Activated naive CD4-positive, alpha-beta T cell treated with anti-CD3 and anti-CD28 coated beads, Interleukin-2, amount 50 U/mL, for 72 hours (primary cell): ENCODE data around the gene RRAGC. TPM values are rescaled to one million over a fixed set of nuclear protein-coding genes. Genes with fewer than 3 reads are reported as not detected.

Experiments
- ATAC-seq, 2 donors: fragments of 150-1000 bp; cut with Tn5 transposase; 2 replicates each; pipeline ENCODE4 v1.10.0; 2021; ENCODE audit warnings: mild to moderate bottlenecking in 2 of 2, moderate library complexity in 2 of 2
- DNase-seq, 2 donors: peaks; one replicate each; pipeline ENCODE4 v3.0.0; 2021 to 2022; ENCODE audit warnings: low spot score in 2 of 2
- H3K27ac Mint-ChIP-seq, 2 donors: one replicate each; pipeline ENCODE4 v1.8.0; 2022; ENCODE audit warnings: mild to moderate bottlenecking in 2 of 2, mixed read lengths in 2 of 2
- H3K36me3 Mint-ChIP-seq, 2 donors: one replicate each; pipeline ENCODE4 v1.8.0; 2022; ENCODE audit warnings: mixed read lengths in 2 of 2
- H3K9me3 Mint-ChIP-seq, 2 donors: one replicate each; pipeline ENCODE4 v1.8.0; 2022; ENCODE audit warnings: mixed read lengths in 2 of 2
- total RNA-seq, 2 donors: library from RNA; stranded (reverse); gene quantifications; one replicate each; pipeline ENCODE4 v1.2.3, GENCODE V29; 2022

Gene RRAGC
- 10 to 100 TPM; 23.3 to 25.0 TPM for total RNA-seq

GRCh38 chr1:38859561-38860453, at the start of gene RRAGC:
TSS of gene RRAGC (minus strand) at chr1:38859772. CDS start at chr1:38859646, 126 bp downstream.
- Mint-ChIP-seq H3K27ac (peak within 1 kb of the TSS; percentile 92 to 97), H3K9me3 (no peaks in the 10 kb centered on the region), H3K36me3 (peaks cover 22 to 28% of the 10 kb centered on the region in 2 donors)
- ATAC-seq (peak; percentile 95 to 96), DNase-seq (peak; percentile 98 to 99)

DNA sequence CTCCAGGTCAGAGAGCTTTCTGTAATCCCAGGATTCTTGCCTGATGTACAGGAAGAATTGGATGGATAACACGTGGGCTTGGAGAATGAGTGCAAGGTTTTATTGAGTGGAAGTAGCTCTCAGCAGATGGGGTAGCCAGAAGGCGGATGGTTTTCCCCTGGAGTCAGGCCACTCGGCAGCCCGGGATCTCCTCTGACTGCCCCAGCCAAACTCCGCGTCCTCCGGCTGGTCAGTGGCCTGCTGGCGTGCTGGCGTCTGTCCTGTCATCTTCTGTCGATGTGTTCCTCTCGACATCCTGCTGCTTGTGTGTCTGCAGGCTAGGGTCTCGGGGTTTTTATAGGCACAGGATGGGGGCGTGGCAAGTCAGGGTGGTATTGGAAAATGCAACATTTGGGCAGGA, 49.2 kb upstream of the RRAGC start:
- Mint-ChIP-seq H3K36me3 (peaks cover 0 to 6% of the 10 kb centered on the region in 2 donors), H3K27ac (no peak overlapping the region), H3K9me3 (peaks cover 0 to 4% of the 10 kb centered on the region in 2 donors)
- no peak for DNase-seq
- no peak for ATAC-seq

DNA sequence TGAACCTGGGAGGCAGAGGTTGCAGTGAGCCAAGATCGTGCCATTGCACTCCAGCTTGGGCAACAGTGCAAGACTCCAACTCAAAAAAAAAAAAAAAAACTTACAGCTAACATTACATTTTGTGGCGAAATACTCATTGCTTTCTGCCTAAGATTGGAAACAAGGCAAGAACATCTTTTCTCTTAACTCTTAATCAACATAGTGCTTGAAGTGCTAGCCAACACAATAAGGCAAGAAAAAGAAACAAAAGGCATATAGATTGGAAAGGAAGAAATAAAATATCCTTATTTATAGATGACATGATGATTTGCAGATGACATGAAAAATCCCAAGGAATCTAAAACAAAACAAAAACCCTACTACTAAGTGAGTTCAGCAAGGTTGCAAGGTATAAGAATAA, 46.4 kb upstream of the RRAGC start:
- no peak for DNase-seq
- Mint-ChIP-seq H3K36me3 (peaks cover 0 to 6% of the 10 kb centered on the region in 2 donors), H3K9me3 (peaks cover 0 to 4% of the 10 kb centered on the region in 2 donors), H3K27ac (no peak overlapping the region)
- ATAC-seq, result no peak

DNA sequence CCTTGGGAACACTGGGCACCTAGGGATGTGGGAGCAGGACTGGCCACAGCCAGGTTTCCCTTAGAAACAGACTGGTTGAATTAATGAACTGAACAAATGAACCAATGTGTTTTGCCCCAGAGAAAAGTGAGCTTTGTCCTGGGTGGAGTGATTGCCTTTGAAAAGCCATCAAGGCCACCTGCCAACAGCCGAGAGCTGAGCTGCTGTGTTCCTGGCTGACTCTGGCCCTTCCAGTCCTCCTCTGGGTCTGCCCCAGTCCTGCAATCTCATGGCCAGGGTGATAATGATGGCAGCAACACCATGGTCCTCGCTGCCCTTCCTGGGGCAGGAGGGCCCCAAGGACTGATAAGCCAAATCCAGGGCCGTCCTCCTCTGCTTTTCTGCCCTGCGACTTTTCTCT, 40.0 kb upstream of the RRAGC start:
- no peaks in the 10 kb centered on the region for H3K36me3 Mint-ChIP-seq
- ATAC-seq, result no peak

GRCh38 chr1:38898653-38899230, 39.2 kb upstream of the RRAGC start:
- ATAC-seq, result peak in 1 of 2 donors; percentile 31

More for the DNA sequence above, 40.0 kb upstream of the RRAGC start:
- no peak for DNase-seq
- Mint-ChIP-seq H3K9me3 (no peaks in the 10 kb centered on the region), H3K27ac (no peak overlapping the region)

GRCh38 chr1:38896169-38896568, 36.6 kb upstream of the RRAGC start:
- Mint-ChIP-seq H3K27ac (no peak overlapping the region), H3K9me3 (no peaks in the 10 kb centered on the region), H3K36me3 (no peaks in the 10 kb centered on the region)
- no peak for DNase-seq
- no peak for ATAC-seq

More at GRCh38 chr1:38898653-38899230, 39.2 kb upstream of the RRAGC start:
- H3K9me3 Mint-ChIP-seq, result no peaks in the 10 kb centered on the region
- H3K27ac Mint-ChIP-seq, result no peak overlapping the region
- no peaks in the 10 kb centered on the region for H3K36me3 Mint-ChIP-seq
- no peak for DNase-seq

DNA sequence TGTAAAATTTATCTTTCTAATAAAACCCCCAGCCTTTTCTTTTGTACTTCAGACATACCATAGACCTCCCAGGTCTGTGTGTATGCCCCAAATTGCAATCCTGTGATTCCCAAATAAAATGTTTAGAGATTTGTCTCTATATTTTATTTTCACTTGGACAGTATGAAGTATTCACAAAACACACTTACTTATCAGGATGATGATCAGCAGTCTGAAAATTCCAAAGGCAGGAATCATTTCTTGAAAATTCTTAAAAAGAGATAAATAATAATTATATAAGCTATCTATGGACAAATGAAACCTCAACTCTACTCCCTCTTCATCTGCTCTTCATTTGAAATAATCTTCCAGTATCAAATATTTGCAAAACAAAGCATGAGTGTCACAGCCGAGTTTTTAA, 33.4 kb upstream of the RRAGC start:
- Mint-ChIP-seq H3K9me3 (no peaks in the 10 kb centered on the region), H3K27ac (no peak overlapping the region), H3K36me3 (no peaks in the 10 kb centered on the region)
- ATAC-seq (no peak), DNase-seq (no peak)

- no peaks in the 10 kb centered on the region for H3K9me3 Mint-ChIP-seq
- peak overlapping the region in 1 of 2 donors; percentile 5 for H3K27ac Mint-ChIP-seq
- no peak for DNase-seq
- H3K36me3 Mint-ChIP-seq, result no peaks in the 10 kb centered on the region
- ATAC-seq, result no peak
These were observed 32.2 kb upstream of the RRAGC start for GRCh38 chr1:38891753-38892152.

GRCh38 chr1:38889589-38889988, 30.0 kb upstream of the RRAGC start:
- H3K9me3 Mint-ChIP-seq, result no peaks in the 10 kb centered on the region
- no peak overlapping the region for H3K27ac Mint-ChIP-seq
- no peak for ATAC-seq
- no peaks in the 10 kb centered on the region for H3K36me3 Mint-ChIP-seq
- no peak for DNase-seq

DNA sequence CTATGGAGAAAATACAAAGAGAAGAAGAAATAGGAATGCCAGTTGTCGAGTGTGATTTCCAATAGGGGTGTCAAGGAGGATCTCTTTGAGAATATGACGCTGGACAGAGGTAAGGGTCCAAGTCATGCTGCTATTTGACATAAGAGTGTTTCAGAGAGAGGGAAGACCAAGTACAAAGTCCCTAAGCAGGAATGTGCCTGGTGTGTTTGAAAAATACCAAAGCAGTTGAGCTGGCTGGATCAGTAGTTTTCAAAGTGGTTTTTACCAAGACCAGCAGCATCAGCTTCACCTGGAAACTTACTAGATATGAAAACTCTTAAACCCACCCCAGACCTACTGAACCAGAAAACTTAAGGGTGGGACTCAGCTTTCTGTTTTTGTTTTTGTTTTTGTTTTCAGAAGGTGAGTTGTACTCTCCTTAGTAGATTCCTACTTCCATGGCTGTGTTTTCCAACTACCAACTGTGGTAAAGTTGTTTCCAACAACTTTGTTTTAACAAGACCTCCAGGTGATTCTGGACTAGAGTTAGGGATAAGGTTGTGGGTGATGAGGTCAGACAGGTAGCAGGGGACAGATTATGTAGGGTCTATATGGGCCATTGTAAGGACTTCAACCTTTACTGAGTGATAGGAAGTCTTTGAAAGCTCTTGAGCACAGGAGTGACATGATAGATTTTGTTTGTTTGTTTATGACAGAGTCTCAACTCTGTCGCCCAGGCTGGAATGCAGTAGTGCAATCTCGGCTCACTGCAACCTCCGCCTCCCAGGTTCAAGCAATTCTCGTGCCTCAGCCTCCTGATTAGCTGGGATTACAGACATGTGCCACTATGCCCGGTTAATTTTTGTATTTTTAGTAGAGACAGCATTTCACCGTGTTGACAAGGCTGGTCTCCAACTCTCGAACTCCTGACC, 29.1 kb upstream of the RRAGC start:
- Mint-ChIP-seq H3K9me3 (no peaks in the 10 kb centered on the region), H3K27ac (no peak overlapping the region), H3K36me3 (no peaks in the 10 kb centered on the region)
- DNase-seq (no peak), ATAC-seq (no peak)

GRCh38 chr1:38885092-38885491, 25.5 kb upstream of the RRAGC start:
- no peak for ATAC-seq
- no peak for DNase-seq
- H3K27ac Mint-ChIP-seq, result no peak overlapping the region
- H3K9me3 Mint-ChIP-seq, result no peaks in the 10 kb centered on the region
- no peaks in the 10 kb centered on the region for H3K36me3 Mint-ChIP-seq

- H3K36me3 Mint-ChIP-seq, result no peaks in the 10 kb centered on the region
- ATAC-seq (no peak), DNase-seq (no peak)
- H3K27ac Mint-ChIP-seq, result no peak within 1 kb of the TSS
- no peaks in the 10 kb centered on the region for H3K9me3 Mint-ChIP-seq
These were observed 21.9 kb upstream of the RRAGC start, which contains the start of gene GJA9 for GRCh38 chr1:38881487-38881886. TSS of gene GJA9 (minus strand) at chr1:38881587. CDS start at chr1:38876098, 5,489 bp downstream.

DNA sequence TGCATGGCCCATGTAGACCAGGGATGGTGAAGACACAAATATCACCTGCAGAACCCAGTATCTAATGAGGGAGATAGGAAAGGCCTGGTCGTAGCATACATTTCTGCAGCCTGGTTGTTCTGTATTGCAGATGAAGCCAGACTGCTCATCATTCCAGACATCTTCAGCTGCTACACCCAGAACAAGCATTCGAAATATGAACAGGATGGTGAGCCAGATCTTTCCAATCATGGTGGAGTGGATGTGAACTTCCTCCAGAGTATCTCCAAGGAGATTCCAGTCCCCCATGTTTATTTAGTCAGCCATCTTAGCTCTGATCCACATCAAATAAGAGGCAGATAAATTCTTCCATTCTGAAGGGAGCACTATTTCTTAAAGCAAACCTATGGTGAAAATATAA, 16.2 kb upstream of the RRAGC start:
- ATAC-seq (no peak), DNase-seq (no peak)
- H3K9me3 Mint-ChIP-seq, result no peaks in the 10 kb centered on the region
- no peaks in the 10 kb centered on the region for H3K36me3 Mint-ChIP-seq
- no peak overlapping the region for H3K27ac Mint-ChIP-seq

DNA sequence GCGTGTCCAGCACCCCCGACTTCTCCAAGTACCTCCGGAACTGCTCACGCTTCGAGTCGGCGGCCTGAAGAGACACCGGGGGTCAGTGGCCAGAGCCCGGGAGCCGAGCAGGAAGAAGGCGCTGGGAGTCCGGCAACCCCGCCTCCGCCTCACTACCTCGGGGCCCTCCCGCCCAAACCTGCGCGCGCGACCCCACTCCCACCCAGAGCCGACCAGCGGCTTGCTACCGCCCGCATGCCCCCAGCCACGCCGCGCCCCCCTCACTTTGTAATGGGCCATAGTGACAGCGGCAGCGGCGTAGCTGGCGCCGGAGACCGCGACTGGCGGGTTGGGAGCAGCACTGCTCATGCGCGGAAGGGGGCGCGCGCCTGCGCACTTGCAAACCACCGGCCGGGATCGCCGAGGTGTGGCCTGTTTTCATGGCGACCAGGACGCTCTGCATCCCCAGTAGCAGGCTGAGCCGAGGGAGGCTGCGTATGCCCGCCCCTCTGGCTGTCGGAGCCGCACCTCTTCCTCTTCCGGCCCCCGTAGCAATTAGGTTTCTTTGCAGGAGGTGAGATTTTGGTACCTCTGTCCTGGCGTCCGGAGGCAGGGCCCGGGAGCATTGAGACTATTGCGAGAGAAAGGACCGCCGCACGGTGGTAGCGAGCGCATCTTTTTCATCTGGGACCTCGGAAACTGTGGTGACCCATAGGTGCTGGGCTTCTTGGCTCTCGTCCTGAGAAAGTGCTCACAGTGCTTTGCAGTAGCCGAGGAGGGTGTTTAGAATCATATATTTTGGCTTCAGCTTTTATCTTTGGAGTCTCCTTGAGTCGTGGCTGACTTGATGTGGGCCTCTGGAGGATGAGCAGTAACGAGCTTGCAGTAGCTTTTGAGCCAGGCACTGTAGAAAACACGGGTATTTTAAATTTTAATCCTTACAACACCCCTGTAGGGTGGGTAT, 13.7 kb upstream of the RRAGC start, which contains the start of gene MYCBP:
MYCBP (minus strand) TSS at position 322 of the 943 bp plus-strand sequence; CDS start at position 279, 43 bp downstream.
- Mint-ChIP-seq H3K27ac (peak within 1 kb of the TSS; percentile 50 to 87), H3K9me3 (no peaks in the 10 kb centered on the region), H3K36me3 (peaks cover 0 to 5% of the 10 kb centered on the region in 2 donors)
- DNase-seq (peak; percentile 97 to 98), ATAC-seq (peak; percentile 100)

DNA sequence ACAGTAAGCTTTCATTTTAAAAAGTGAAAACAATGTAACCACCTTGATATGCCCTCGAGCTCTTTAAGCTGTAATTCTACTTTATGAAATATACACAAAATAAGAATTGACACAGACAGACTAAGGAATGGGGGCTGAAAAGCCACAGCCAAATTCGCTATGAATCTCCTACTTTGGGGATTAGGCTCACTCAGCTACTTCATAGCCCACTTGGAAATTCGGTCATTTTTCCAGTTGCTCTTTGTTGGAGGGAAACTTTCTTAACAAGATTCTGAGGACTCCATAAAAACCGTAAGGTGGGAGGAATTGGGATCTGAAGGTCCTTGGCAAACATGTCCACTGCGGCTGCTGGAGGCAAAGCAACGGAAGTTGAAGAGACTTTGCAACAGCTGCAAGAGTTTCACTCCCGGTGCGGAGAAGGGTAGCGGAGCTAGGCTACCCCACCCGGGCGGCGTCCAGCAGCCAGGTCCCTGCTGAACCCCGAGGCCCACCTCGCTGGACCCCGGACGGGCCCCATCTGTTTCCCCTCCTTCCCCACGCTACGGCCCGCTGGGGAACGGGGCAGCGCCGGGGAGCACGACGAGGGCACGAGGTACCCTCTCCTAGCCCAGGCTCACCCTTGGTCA, 12.9 kb upstream of the RRAGC start:
- Mint-ChIP-seq H3K9me3 (no peaks in the 10 kb centered on the region), H3K27ac (peak overlapping the region in 1 of 2 donors; percentile 87), H3K36me3 (peaks cover 5% of the 10 kb centered on the region in 2 donors)
- DNase-seq (peak in 1 of 2 donors; percentile 44), ATAC-seq (peak; percentile 21 to 24)
